GM13976 (cell line): ENCODE data around the gene C10orf95.

Experiments used
- DNase-seq: peaks from one replicate; pipeline ENCODE4 v3.0.0; 2012; ENCODE audit warnings: low spot score
- CTCF ChIP-seq: IDR thresholded peaks from 2 replicates; pipeline ENCODE4 v1.5.1; 2012; ENCODE audit warnings: borderline replicate concordance, mild to moderate bottlenecking; ENCODE audit not compliant: insufficient read depth; ENCODE audit errors: extremely low read depth, missing control alignments, control extremely low read depth
- in situ Hi-C: fragments of 300-500 bp; cut with MboI; formaldehyde crosslinking; loops from one replicate; pipeline ENCODE4 v1.12.0; 2022; ENCODE audit warnings: low sequenced_read_pairs, mixed read lengths, inconsistent platforms; ENCODE audit not compliant: unreplicated experiment

Gene C10orf95

GRCh38 chr10:102426803-102427287 lies 24.5 kb downstream of the C10orf95 start:
- no peak for TF ChIP-seq CTCF
- DNase-seq: no peak
- in situ Hi-C loops: no loop called here

- in situ Hi-C loops: no loop called here
- no peak for DNase-seq
- TF ChIP-seq CTCF: no peak
Measured at GRCh38 chr10:102425444-102425843, 25.9 kb downstream of the C10orf95 start.

- in situ Hi-C loops: no loop called here
- no peak for TF ChIP-seq CTCF
- DNase-seq: no peak
Measured at GRCh38 chr10:102424916-102425315, 26.4 kb downstream of the C10orf95 start.

GRCh38 chr10:102424145-102424544 lies 27.2 kb downstream of the C10orf95 start:
- in situ Hi-C loops: no loop called here
- no peak for TF ChIP-seq CTCF
- no peak for DNase-seq

- in situ Hi-C loops: no loop called here
- TF ChIP-seq CTCF: no peak
- DNase-seq: no peak
Measured at GRCh38 chr10:102423372-102423968, 27.9 kb downstream of the C10orf95 start.

GRCh38 chr10:102422545-102423129 lies 28.7 kb downstream of the C10orf95 start:
- peak; percentile 79 for DNase-seq
- peak; percentile 54 for TF ChIP-seq CTCF
- in situ Hi-C loops: no loop called here
